ENCODE data around the gene CD48.

CD48 gene

GRCh38 chr1:160642281-160642644, 69.4 kb downstream of the CD48 start:
- TF ChIP-seq, protein P1, sequence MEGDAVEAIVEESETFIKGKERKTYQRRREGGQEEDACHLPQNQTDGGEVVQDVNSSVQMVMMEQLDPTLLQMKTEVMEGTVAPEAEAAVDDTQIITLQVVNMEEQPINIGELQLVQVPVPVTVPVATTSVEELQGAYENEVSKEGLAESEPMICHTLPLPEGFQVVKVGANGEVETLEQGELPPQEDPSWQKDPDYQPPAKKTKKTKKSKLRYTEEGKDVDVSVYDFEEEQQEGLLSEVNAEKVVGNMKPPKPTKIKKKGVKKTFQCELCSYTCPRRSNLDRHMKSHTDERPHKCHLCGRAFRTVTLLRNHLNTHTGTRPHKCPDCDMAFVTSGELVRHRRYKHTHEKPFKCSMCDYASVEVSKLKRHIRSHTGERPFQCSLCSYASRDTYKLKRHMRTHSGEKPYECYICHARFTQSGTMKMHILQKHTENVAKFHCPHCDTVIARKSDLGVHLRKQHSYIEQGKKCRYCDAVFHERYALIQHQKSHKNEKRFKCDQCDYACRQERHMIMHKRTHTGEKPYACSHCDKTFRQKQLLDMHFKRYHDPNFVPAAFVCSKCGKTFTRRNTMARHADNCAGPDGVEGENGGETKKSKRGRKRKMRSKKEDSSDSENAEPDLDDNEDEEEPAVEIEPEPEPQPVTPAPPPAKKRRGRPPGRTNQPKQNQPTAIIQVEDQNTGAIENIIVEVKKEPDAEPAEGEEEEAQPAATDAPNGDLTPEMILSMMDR (IDR thresholded peaks at IDR 0.05; ENCODE audit: insufficient read depth, low read depth, low read length, missing control alignments) = no peak
- peak overlapping the region; percentile 70 for H3K4me3 ChIP-seq (ENCODE audit: low read depth, low read length)
- DNase-seq (ENCODE audit: low read depth) = peak; percentile 24

- peak overlapping the region; percentile 70 for H3K4me3 ChIP-seq (ENCODE audit: low read depth, low read length)
- DNase-seq (ENCODE audit: low read depth) = peak; percentile 55
- TF ChIP-seq, protein P1 (IDR thresholded peaks at IDR 0.05; ENCODE audit: insufficient read depth, low read depth, low read length, missing control alignments) = no peak
These were observed 70.0 kb downstream of the CD48 start for GRCh38 chr1:160641323-160642280.

DNA sequence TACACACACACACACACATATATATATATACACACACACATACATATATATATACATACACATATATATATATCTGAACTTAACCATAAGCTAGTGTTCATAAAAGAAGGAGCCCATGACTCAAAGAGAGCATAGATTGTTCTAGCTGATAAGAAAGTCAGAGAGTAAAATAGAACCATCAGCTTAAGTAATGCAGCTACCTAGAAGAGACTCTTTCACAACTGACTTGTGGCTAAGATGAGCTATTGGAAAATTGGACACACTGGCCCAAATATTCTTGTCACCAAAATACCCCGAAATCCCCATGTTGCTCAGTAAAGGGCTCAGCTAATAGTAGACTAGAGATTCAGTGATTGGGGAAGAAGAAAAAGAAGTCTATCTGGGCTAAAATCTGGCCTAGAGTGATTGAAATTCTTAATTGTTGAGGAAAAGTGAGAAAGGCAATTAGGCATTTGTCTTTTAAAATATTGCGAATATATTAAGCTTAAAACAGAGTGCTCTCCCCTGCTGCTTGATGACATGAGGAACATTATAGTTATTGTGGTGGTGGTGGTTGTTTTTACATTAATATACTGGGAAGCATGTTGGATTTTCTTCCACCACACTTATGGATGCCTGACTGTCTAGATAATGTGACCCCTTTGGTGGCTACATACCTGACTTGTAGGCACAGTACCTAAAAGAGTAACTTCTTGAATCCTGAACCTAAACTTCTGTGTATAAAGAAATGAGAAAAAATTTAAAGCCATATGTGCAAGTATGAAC, 71.1 kb downstream of the CD48 start:
- TF ChIP-seq, protein P1 (IDR thresholded peaks at IDR 0.05; ENCODE audit: insufficient read depth, low read depth, low read length, missing control alignments) = no peak
- peak overlapping the region; percentile 70 for H3K4me3 ChIP-seq (ENCODE audit: low read depth, low read length)
- DNase-seq (ENCODE audit: low read depth) = peak; percentile 33

DNA sequence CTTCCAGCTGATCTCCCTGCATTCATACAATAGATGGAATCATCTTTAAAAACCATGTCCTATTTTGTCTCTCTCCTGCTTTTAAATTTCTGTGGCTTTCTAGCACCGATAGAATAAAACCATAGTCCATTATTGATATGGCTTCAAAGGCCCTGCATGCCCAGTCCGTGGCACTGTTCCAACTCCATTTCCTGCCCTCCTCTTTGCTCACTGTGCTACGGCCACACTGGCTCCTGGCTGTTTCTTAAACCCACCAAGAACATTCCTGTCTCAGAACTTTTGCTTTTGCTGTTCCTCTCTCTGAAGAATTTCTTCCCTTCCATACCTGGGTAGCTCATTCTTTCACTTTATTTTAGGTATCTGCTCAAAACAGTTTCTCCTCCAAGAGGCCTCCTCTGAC, 72.0 kb downstream of the CD48 start:
- H3K4me3 ChIP-seq (ENCODE audit: low read depth, low read length) = peak overlapping the region; percentile 70
- peak; percentile 64 for DNase-seq (ENCODE audit: low read depth)
- TF ChIP-seq, protein P1 (IDR thresholded peaks at IDR 0.05; ENCODE audit: insufficient read depth, low read depth, low read length, missing control alignments) = no peak

GRCh38 chr1:160638926-160639325, 72.7 kb downstream of the CD48 start:
- peak overlapping the region; percentile 40 for H3K4me3 ChIP-seq (ENCODE audit: low read depth, low read length)
- TF ChIP-seq, protein P1 (IDR thresholded peaks at IDR 0.05; ENCODE audit: insufficient read depth, low read depth, low read length, missing control alignments) = no peak
- no peak for DNase-seq (ENCODE audit: low read depth)

DNA sequence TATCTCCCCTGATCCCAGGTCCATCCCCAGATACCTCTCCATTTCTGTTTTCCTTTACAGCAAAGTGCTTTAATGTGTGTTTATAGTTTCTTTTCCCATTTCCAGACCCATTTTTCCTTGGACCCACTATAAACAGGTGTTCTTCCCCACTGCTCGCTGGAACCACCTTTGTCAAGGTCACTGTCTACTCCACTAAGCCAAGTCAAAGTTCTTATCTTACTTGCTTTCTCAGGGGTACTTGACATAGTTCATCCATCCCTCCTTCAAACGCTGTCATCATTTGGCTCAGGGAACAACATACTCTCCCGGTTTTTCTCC, 73.1 kb downstream of the CD48 start:
- TF ChIP-seq, protein P1 (IDR thresholded peaks at IDR 0.05; ENCODE audit: insufficient read depth, low read depth, low read length, missing control alignments) = no peak
- H3K4me3 ChIP-seq (ENCODE audit: low read depth, low read length) = peak overlapping the region; percentile 40
- no peak for DNase-seq (ENCODE audit: low read depth)

Measured in GM12865 (cell line).